SK-N-MC (cell line): ENCODE measurements around the gene ADA.
A peak's percentile ranks its signal among the peaks of the same experiment; 100 is the strongest.

Experiments
- DNase-seq: peaks from one replicate; pipeline ENCODE4 v3.0.0-alpha.2; 2011; ENCODE audit warnings: low read depth, low spot score
- H3K27ac ChIP-seq: fragments of 200-600 bp; sonication (generic); 2 replicates; pipeline ENCODE4 v1.5.1; 2016; ENCODE audit warnings: mixed run types
- H3K36me3 ChIP-seq: fragments of 200-600 bp; sonication (generic); 2 replicates; pipeline ENCODE4 v1.6.1; 2017; ENCODE audit warnings: antibody characterized with exemption, low read length, mixed read lengths; ENCODE audit not compliant: insufficient read depth
- H3K4me3 ChIP-seq: fragments of 200-600 bp; sonication (generic); 2 replicates; pipeline ENCODE4 v1.5.1; 2016
- H3K9ac ChIP-seq: fragments of 200-600 bp; sonication (generic); 2 replicates; pipeline ENCODE4 v1.8.0; 2017; ENCODE audit warnings: mixed run types, mixed read lengths; ENCODE audit not compliant: insufficient read length
- H3K9me3 ChIP-seq: fragments of 200-600 bp; sonication (generic); 2 replicates; pipeline ENCODE4 v1.6.1; 2017; ENCODE audit warnings: low read depth, mild to moderate bottlenecking, antibody characterized with exemption, low read length, moderate library complexity, mixed read lengths
- EZH2 ChIP-seq: fragments of 200-600 bp; sonication (generic); IDR thresholded peaks from one replicate; pipeline ENCODE4 v1.6.1; 2017; ENCODE audit warnings: antibody characterized with exemption
- FOXP2 ChIP-seq: optimal IDR thresholded peaks from 2 replicates; pipeline ENCODE3; 2011; ENCODE audit warnings: mild to moderate bottlenecking, moderate library complexity; ENCODE audit not compliant: insufficient read depth; ENCODE audit errors: extremely low read length, control extremely low read depth
- POLR2AphosphoS5 ChIP-seq: IDR thresholded peaks from 2 replicates; pipeline ENCODE4 v1.6.1; 2012; ENCODE audit warnings: mild to moderate bottlenecking, low read depth, low read length, borderline replicate concordance

The ADA gene

DNA sequence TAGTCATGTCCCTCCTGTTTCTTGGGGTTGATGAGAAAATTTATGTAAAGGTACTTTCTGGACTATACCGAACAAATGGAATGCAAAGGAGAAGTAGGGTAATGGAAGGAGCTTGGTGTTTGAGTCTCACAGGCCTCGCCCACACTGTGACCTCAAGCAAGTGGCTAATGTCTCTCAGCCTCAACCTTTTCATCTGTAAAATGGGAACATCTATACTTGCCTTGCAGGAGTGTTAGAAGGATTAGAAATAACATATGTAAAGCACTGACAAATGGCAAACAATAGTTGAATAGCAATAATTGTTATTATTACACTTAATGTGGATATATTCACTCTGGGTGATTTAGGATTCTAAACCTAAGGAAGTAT lies 78.0 kb downstream of the ADA start:
- Histone ChIP-seq H3K27ac (peak overlapping the region; percentile 100), H3K36me3 (no peaks in the 10 kb centered on the region), H3K9ac (peak overlapping the region; percentile 73), H3K4me3 (peak overlapping the region; percentile 79), H3K9me3 (no peaks in the 10 kb centered on the region)
- TF ChIP-seq FOXP2, result no peak
- TF ChIP-seq POLR2AphosphoS5, result no peak
- no peak for TF ChIP-seq EZH2
- no peak for DNase-seq

DNA sequence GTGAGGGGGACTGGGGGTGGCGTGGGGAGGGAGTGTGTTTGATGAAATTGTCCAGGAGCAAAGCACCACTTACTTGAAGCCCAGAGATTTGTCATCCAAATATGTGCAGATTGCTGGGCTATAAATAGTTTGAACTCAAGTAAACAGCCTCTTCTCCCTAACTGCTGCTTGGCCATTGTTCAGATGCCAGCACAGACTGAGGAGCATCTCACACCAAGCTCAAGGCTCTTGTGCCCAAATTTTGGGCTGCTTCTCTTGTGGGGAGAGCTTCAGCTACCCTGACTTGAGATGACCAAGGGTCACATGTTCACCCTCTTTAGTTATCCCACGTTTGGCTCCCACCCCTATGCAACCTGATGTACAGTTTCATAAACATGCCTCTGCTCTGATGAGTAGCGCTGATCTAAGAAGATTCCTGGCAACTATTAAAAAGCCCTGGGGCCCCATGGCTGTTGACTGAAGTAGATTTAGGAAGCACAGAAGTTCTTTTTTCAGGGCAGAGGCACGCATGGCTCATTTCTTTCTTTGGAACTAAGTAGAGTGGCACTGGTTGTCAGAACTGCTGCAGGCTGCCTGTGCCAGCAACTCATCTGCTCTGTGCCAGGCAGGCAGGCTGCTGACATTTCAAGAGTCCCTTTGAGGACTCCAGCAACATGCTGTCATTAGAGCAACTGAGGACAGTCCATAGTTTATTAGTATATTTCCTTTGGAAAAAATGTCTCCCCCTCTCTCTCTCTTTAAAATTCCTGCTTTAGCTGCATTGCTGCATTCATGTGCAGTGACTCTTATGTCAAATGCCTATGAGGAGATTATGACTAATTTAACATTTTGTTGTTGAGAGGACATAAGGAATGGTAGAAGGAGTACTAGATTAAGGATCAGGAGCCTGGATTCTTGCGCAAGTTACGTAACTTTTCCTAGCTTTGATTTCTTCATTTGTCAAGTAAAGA lies 78.7 kb downstream of the ADA start:
- DNase-seq, result peak; percentile 80
- peak overlapping the region; percentile 79 for H3K4me3 ChIP-seq
- peak overlapping the region; percentile 100 for H3K27ac ChIP-seq
- H3K9me3 ChIP-seq, result no peaks in the 10 kb centered on the region
- peak overlapping the region; percentile 73 for H3K9ac ChIP-seq
- TF ChIP-seq POLR2AphosphoS5 (peak; percentile 38; the same call in 1 of the 2 replicates), EZH2 (no peak)
- H3K36me3 ChIP-seq, result no peaks in the 10 kb centered on the region

DNA sequence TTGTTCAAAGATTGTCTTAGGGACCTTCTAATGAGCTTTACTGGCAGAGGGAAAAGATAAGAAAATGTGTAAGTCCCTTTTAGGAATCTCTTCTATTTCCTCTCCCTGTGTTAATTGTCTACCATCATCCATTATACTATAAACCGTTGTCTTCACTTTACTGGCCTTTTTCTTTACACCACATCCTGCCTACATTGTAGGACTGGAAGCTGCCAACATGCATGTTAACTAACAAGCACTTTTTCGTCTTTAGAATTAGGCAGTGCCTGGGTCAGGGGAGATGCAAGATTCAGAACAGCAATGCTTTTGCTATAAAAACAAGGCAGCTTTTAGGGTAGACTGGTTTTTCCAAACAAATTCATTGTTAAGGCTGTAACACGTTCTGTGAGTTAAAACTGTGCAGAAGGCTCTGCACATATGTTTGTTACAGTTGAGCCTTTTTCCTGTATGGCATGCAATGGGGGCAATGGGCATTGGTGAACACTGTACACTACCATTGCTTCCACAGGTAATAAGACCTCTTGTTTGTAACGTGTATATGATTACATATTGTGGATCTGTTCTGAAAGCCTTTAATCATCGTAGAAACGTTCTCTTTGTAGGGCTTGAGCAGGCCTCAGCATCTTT lies 80.0 kb downstream of the ADA start:
- Histone ChIP-seq H3K9ac (peak overlapping the region; percentile 45), H3K27ac (peak overlapping the region; percentile 100), H3K9me3 (no peaks in the 10 kb centered on the region), H3K36me3 (no peaks in the 10 kb centered on the region), H3K4me3 (peak overlapping the region; percentile 43)
- no peak for DNase-seq
- TF ChIP-seq FOXP2, result no peak
- no peak for TF ChIP-seq POLR2AphosphoS5

DNA sequence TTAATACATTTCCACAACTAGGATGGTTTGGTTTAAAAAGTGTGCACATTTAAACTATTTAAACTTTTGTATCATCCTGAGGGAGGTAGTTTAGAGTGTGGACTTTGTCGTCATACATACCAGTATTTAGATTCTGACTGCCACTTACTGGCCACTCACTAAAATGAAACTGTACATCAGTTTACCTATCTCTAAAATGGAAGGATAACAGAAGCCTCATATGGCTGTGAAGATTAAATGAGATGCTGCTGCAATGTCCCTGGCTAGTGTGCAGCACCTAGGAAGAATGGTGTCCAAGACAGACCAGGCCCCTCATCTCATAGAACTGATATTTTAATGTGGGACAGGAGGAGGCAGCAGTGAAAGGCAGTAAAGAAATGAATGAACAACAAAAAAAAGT lies 81.1 kb downstream of the ADA start:
- no peak overlapping the region for H3K4me3 ChIP-seq
- H3K36me3 ChIP-seq, result no peaks in the 10 kb centered on the region
- H3K9ac ChIP-seq, result no peak overlapping the region
- H3K9me3 ChIP-seq, result no peaks in the 10 kb centered on the region
- TF ChIP-seq POLR2AphosphoS5, result no peak
- no peak for TF ChIP-seq FOXP2
- no peak for TF ChIP-seq EZH2
- no peak for DNase-seq
- no peak overlapping the region for H3K27ac ChIP-seq
